HL-60 (cell line): ENCODE measurements around the gene CCDC71L.

Source experiments
- DNase-seq, 2 experiments: peaks; one replicate each; pipeline ENCODE4 v3.0.0-alpha.2; 2010 to 2020; ENCODE audit warnings: low read depth in 1 of 2, low spot score in 1 of 2
- H3K27ac ChIP-seq: fragments of 250-450 bp; sonication (Bioruptor Pico); replicated peaks from 2 replicates; pipeline ENCODE4 v1.5.1; 2020; ENCODE audit warnings: mild to moderate bottlenecking, moderate library complexity
- H3K27me3 ChIP-seq: fragments of 250-450 bp; sonication (Bioruptor Pico); 2 replicates; pipeline ENCODE4 v1.5.1; 2021; ENCODE audit warnings: mild to moderate bottlenecking, moderate library complexity; ENCODE audit not compliant: insufficient read depth, poor library complexity, severe bottlenecking
- H3K4me3 ChIP-seq: replicated peaks from 2 replicates; pipeline ENCODE4 v1.5.1; 2011; ENCODE audit warnings: mild to moderate bottlenecking, control low read depth, low read length; ENCODE audit not compliant: insufficient read depth
- CTCF ChIP-seq: IDR thresholded peaks from one replicate; pipeline ENCODE4 v1.5.1; 2011; ENCODE audit warnings: low read length, control low read depth, inconsistent platforms; ENCODE audit not compliant: insufficient read depth
- GABPA ChIP-seq: IDR thresholded peaks from 2 replicates; pipeline ENCODE4 v1.6.1; 2012; ENCODE audit warnings: low read depth
- POLR2AphosphoS5 ChIP-seq: IDR thresholded peaks from 2 replicates; pipeline ENCODE4 v1.6.1; 2012; ENCODE audit warnings: low read depth
- REST ChIP-seq: IDR thresholded peaks from 2 replicates; pipeline ENCODE4 v1.6.1; 2012; ENCODE audit warnings: low read depth; ENCODE audit not compliant: insufficient replicate concordance
- SPI1 ChIP-seq: IDR thresholded peaks from 2 replicates; pipeline ENCODE4 v1.6.1; 2012; ENCODE audit warnings: low read depth, mild to moderate bottlenecking, borderline replicate concordance

CCDC71L gene

GRCh38 chr7:106620676-106621075 lies 40.3 kb downstream of the CCDC71L start:
- no peak for DNase-seq
- TF ChIP-seq SPI1 (no peak), REST (no peak), CTCF (no peak), GABPA (no peak), POLR2AphosphoS5 (no peak)

GRCh38 chr7:106620034-106620433 lies 40.9 kb downstream of the CCDC71L start:
- TF ChIP-seq GABPA (no peak), CTCF (no peak), POLR2AphosphoS5 (no peak), SPI1 (no peak), REST (no peak)
- Histone ChIP-seq H3K27ac (no peak overlapping the region), H3K4me3 (no peak overlapping the region), H3K27me3 (no peaks in the 10 kb centered on the region)
- DNase-seq = no peak

More at GRCh38 chr7:106620676-106621075, 40.3 kb downstream of the CCDC71L start:
- Histone ChIP-seq H3K4me3 (no peak overlapping the region), H3K27ac (no peak overlapping the region), H3K27me3 (no peaks in the 10 kb centered on the region)

- H3K27me3 ChIP-seq = no peaks in the 10 kb centered on the region
These were observed 41.7 kb downstream of the CCDC71L start for GRCh38 chr7:106619213-106619612.

More at GRCh38 chr7:106619213-106619612, 41.7 kb downstream of the CCDC71L start:
- no peak for TF ChIP-seq SPI1
- no peak for TF ChIP-seq POLR2AphosphoS5
- TF ChIP-seq REST = no peak
- TF ChIP-seq CTCF = no peak
- no peak for TF ChIP-seq GABPA
- Histone ChIP-seq H3K4me3 (no peak overlapping the region), H3K27ac (no peak overlapping the region)
- no peak for DNase-seq
